ENCODE data around the gene STEAP4. TPM values are rescaled to one million over a fixed set of nuclear protein-coding genes. Genes with fewer than 3 reads are reported as not detected.

STEAP4 gene
- total and polyA plus RNA-seq, 2 of the 13 experiments (the other 11 are each of a cell fraction or from before 2014, with no cell fraction given): not detected

- WGBS (ENCODE audit: low lambda C conversion rate): 62% methylated on average over 1 of the region's 1 CpG
- ChIA-PET CTCF (ENCODE audit: low intra/inter-chr PET ratio, low total read pairs) (no interaction called here), POLR2A (no interaction called here)
- no peak for FAIRE-seq
- no TSS peak for BruUV-seq (replicated peaks)
- no peaks in the 10 kb centered on the region for H4K20me1 ChIP-seq (ENCODE audit: insufficient read depth, low read length)
- H3K27me3 ChIP-seq (ENCODE audit: control insufficient read depth in 1 of 2, insufficient read depth in 2 of 2, low read length in 2 of 2): no peaks in the 10 kb centered on the region
- TF ChIP-seq MAFK (conservative IDR thresholded peaks at IDR 0.05 in 1 of 2, IDR thresholded peaks at IDR 0.05 in 1 of 2; ENCODE audit: low read length in 2 of 2) (peak; percentile 11 to 60; a peak in 2 of 4 replicates), KMT2B (CRISPR knock-in tag; IDR thresholded peaks at IDR 0.05) (no peak), MAFF (IDR thresholded peaks at IDR 0.05; ENCODE audit: low read depth, low read length) (peak; percentile 21; the same call in 1 of the 2 replicates)
- H3K4me1 ChIP-seq (ENCODE audit: insufficient read depth, low read length): no peaks in the 10 kb centered on the region
- in situ Hi-C loops (cut with HindIII; ENCODE audit: extremely low pct_ligation_motif_present, low pct_unique_long_range_greater_than_20kb): no loop called here
- no peak overlapping the region for H2AFZ ChIP-seq (ENCODE audit: low read length)
- no peaks in the 10 kb centered on the region for H3K9me3 ChIP-seq (ENCODE audit: low read length)
- no peaks in the 10 kb centered on the region for H3K79me2 ChIP-seq (ENCODE audit: insufficient read depth, low read length)
- H3K27ac ChIP-seq (ENCODE audit: extremely low read length, insufficient read depth, low read length): no peak overlapping the region
- no peak overlapping the region for H3K4me2 ChIP-seq (ENCODE audit: low read depth, low read length)
- ATAC-seq: no peak
- DNase-seq (ENCODE audit: low spot score): no peak
- intact Hi-C loops (cut with micrococcal nuclease; ENCODE audit: unreplicated experiment): no loop called here
- H3K4me3 ChIP-seq (replicated peaks in 1 of 3; ENCODE audit: insufficient read depth in 1 of 3, low read depth in 2 of 3, low read length in 3 of 3): no peak overlapping the region
- no peaks in the 10 kb centered on the region for H3K36me3 ChIP-seq (replicated peaks in 1 of 2; ENCODE audit: control insufficient read depth in 1 of 2, insufficient read depth in 2 of 2, low read length in 2 of 2)
- no peak overlapping the region for H3K9ac ChIP-seq (ENCODE audit: insufficient read depth, low read depth, low read length)
These were observed 12.8 kb downstream of the STEAP4 start for GRCh38 chr7:88293866-88294265.

GRCh38 chr7:88291398-88292173 is 15.1 kb downstream of the STEAP4 start:
- Histone ChIP-seq H3K4me1 (ENCODE audit: insufficient read depth, low read length) (no peaks in the 10 kb centered on the region), H3K27me3 (ENCODE audit: control insufficient read depth in 1 of 2, insufficient read depth in 2 of 2, low read length in 2 of 2) (no peaks in the 10 kb centered on the region), H2AFZ (ENCODE audit: low read length) (no peak overlapping the region), H4K20me1 (ENCODE audit: insufficient read depth, low read length) (no peaks in the 10 kb centered on the region), H3K4me3 (replicated peaks in 1 of 3; ENCODE audit: insufficient read depth in 1 of 3, low read depth in 2 of 3, low read length in 3 of 3) (no peak overlapping the region), H3K27ac (ENCODE audit: extremely low read length, insufficient read depth, low read length) (no peak overlapping the region), H3K79me2 (ENCODE audit: insufficient read depth, low read length) (no peaks in the 10 kb centered on the region), H3K9ac (ENCODE audit: insufficient read depth, low read depth, low read length) (no peak overlapping the region), H3K4me2 (ENCODE audit: low read depth, low read length) (no peak overlapping the region), H3K36me3 (replicated peaks in 1 of 2; ENCODE audit: control insufficient read depth in 1 of 2, insufficient read depth in 2 of 2, low read length in 2 of 2) (no peaks in the 10 kb centered on the region), H3K9me3 (ENCODE audit: low read length) (no peaks in the 10 kb centered on the region)
- WGBS (ENCODE audit: low lambda C conversion rate): 42% methylated on average over 11 of the region's 11 CpGs
- ChIA-PET POLR2A (no interaction called here), CTCF (ENCODE audit: low intra/inter-chr PET ratio, low total read pairs) (no interaction called here)
- FAIRE-seq (no peak), DNase-seq (ENCODE audit: low spot score) (no peak), ATAC-seq (no peak)
- intact Hi-C loops (cut with micrococcal nuclease; ENCODE audit: unreplicated experiment) (no loop called here), in situ Hi-C loops (cut with HindIII; ENCODE audit: extremely low pct_ligation_motif_present, low pct_unique_long_range_greater_than_20kb) (no loop called here)
- no TSS peak for BruUV-seq (replicated peaks)
- TF ChIP-seq SNAPC2 (CRISPR knock-in tag; IDR thresholded peaks at IDR 0.05) (no peak), ZFYVE20 (CRISPR knock-in tag; IDR thresholded peaks at IDR 0.05; ENCODE audit: borderline replicate concordance, low read depth) (no peak), CBX1 (IDR thresholded peaks at IDR 0.05; ENCODE audit: low read depth) (no peak), ARID2 (CRISPR knock-in tag; IDR thresholded peaks at IDR 0.05; ENCODE audit: borderline replicate concordance) (no peak), SKIL (CRISPR knock-in tag; IDR thresholded peaks at IDR 0.05; ENCODE audit: borderline replicate concordance) (no peak), ZFP90 (CRISPR knock-in tag; IDR thresholded peaks at IDR 0.05; ENCODE audit: borderline replicate concordance) (no peak), SP2 (CRISPR knock-in tag; IDR thresholded peaks at IDR 0.05) (no peak), ZMYM3 (CRISPR knock-in tag; IDR thresholded peaks at IDR 0.05) (no peak), PRMT3 (CRISPR knock-in tag; IDR thresholded peaks at IDR 0.05; ENCODE audit: borderline replicate concordance, low read depth) (no peak), ISX (CRISPR knock-in tag; conservative IDR thresholded peaks at IDR 0.05) (no peak), POLR2A (IDR thresholded peaks at IDR 0.05; ENCODE audit: insufficient read depth in 1 of 2, low read depth in 2 of 2, low read length in 2 of 2) (no peak), ZNF17 (CRISPR knock-in tag; IDR thresholded peaks at IDR 0.05) (no peak), SP140L (CRISPR knock-in tag; IDR thresholded peaks at IDR 0.05; ENCODE audit: borderline replicate concordance) (no peak)
